Activated CD8-positive, alpha-beta memory T cell treated with anti-CD3 and anti-CD28 coated beads, Interleukin-2, amount 10 ng/mL, durations not matched to agents 7 days and 5 days (primary cell): ENCODE results near the gene ANKRD10. TPM values are rescaled to one million over a fixed set of nuclear protein-coding genes. Genes with fewer than 3 reads are reported as not detected.

Experiments used
- ATAC-seq: fragments of 150-1000 bp; cut with Tn5 transposase; one replicate; pipeline ENCODE4 v1.10.0; 2021; ENCODE audit warnings: moderate library complexity
- CTCF ChIA-PET: fragments of 350-600 bp; sonication (Branson Sonifier 250); formaldehyde crosslinking; loops from one replicate; lab custom pipeline; 2021; ENCODE audit warnings: antibody characterized with exemption; lab: Charles Lee
- DNase-seq: peaks from one replicate; pipeline ENCODE4 v3.0.0-alpha.2; 2020
- H3K27ac Mint-ChIP-seq: one replicate; pipeline ENCODE4 v1.8.0; 2021; ENCODE audit warnings: mild to moderate bottlenecking, mixed read lengths
- H3K27me3 Mint-ChIP-seq: one replicate; pipeline ENCODE4 v1.8.0; 2021; ENCODE audit warnings: mixed read lengths
- H3K36me3 Mint-ChIP-seq: one replicate; pipeline ENCODE4 v1.8.0; 2021; ENCODE audit warnings: mild to moderate bottlenecking, mixed read lengths
- H3K4me1 Mint-ChIP-seq: one replicate; pipeline ENCODE4 v1.8.0; 2021; ENCODE audit warnings: mixed read lengths
- H3K4me3 Mint-ChIP-seq: one replicate; pipeline ENCODE4 v1.8.0; 2021; ENCODE audit warnings: mild to moderate bottlenecking, moderate library complexity, mixed read lengths
- H3K9me3 Mint-ChIP-seq: one replicate; pipeline ENCODE4 v1.8.0; 2022; ENCODE audit warnings: low read depth, mixed read lengths
- total RNA-seq, 2 experiments: library from RNA; stranded (reverse); gene quantifications; one replicate each; pipeline ENCODE4 v1.2.3, GENCODE V29; 2021

Gene ANKRD10
- total RNA-seq, 2 experiments from 2014 or later = 120 to 143 TPM

GRCh38 chr13:110872034-110872767 is 42.7 kb downstream of the ANKRD10 start:
- no peak overlapping the region for H3K27ac Mint-ChIP-seq
- peaks cover 16% of the 10 kb centered on the region for H3K4me1 Mint-ChIP-seq
- DNase-seq (no peak), ATAC-seq (no peak)
- no peak overlapping the region for H3K4me3 Mint-ChIP-seq
- H3K27me3 Mint-ChIP-seq = peaks cover 37% of the 10 kb centered on the region
- CTCF ChIA-PET = interaction anchor here (1.0 kb wide), 1 partner anchor 43 kb away, joined by 3 read pairs; no protein-coding TSS in a partner anchor
- H3K36me3 Mint-ChIP-seq = no peaks in the 10 kb centered on the region
- no peaks in the 10 kb centered on the region for H3K9me3 Mint-ChIP-seq

GRCh38 chr13:110869805-110870706 is 44.8 kb downstream of the ANKRD10 start:
- ATAC-seq = peak; percentile 40

GRCh38 chr13:110869231-110869804 is 45.6 kb downstream of the ANKRD10 start:
- Mint-ChIP-seq H3K9me3 (no peaks in the 10 kb centered on the region), H3K4me3 (no peak overlapping the region), H3K4me1 (peaks cover 11% of the 10 kb centered on the region), H3K27ac (no peak overlapping the region), H3K27me3 (peaks cover 36% of the 10 kb centered on the region), H3K36me3 (no peaks in the 10 kb centered on the region)
- DNase-seq (no peak), ATAC-seq (no peak)
- CTCF ChIA-PET = no interaction called here

More at GRCh38 chr13:110869805-110870706, 44.8 kb downstream of the ANKRD10 start:
- no peaks in the 10 kb centered on the region for H3K36me3 Mint-ChIP-seq
- H3K4me1 Mint-ChIP-seq = peaks cover 15% of the 10 kb centered on the region
- no peak overlapping the region for H3K27ac Mint-ChIP-seq
- no peak overlapping the region for H3K4me3 Mint-ChIP-seq
- H3K27me3 Mint-ChIP-seq = peaks cover 37% of the 10 kb centered on the region
- no peak for DNase-seq
- H3K9me3 Mint-ChIP-seq = no peaks in the 10 kb centered on the region
- CTCF ChIA-PET = no interaction called here

- no peaks in the 10 kb centered on the region for H3K36me3 Mint-ChIP-seq
- no peak for DNase-seq
- no peak overlapping the region for H3K27ac Mint-ChIP-seq
- no peak for ATAC-seq
- CTCF ChIA-PET = no interaction called here
- H3K4me3 Mint-ChIP-seq = no peak overlapping the region
- H3K4me1 Mint-ChIP-seq = peaks cover 11% of the 10 kb centered on the region
- H3K27me3 Mint-ChIP-seq = peaks cover 36% of the 10 kb centered on the region
- no peaks in the 10 kb centered on the region for H3K9me3 Mint-ChIP-seq
Measured at GRCh38 chr13:110868720-110869119, 46.1 kb downstream of the ANKRD10 start.

GRCh38 chr13:110867380-110867779 is 47.5 kb downstream of the ANKRD10 start:
- no peak for DNase-seq
- H3K36me3 Mint-ChIP-seq = no peaks in the 10 kb centered on the region
- ATAC-seq = no peak
- CTCF ChIA-PET = no interaction called here
- peaks cover 11% of the 10 kb centered on the region for H3K4me1 Mint-ChIP-seq
- no peak overlapping the region for H3K4me3 Mint-ChIP-seq
- no peak overlapping the region for H3K27ac Mint-ChIP-seq
- no peaks in the 10 kb centered on the region for H3K9me3 Mint-ChIP-seq
- H3K27me3 Mint-ChIP-seq = peaks cover 41% of the 10 kb centered on the region

- no peak overlapping the region for H3K4me3 Mint-ChIP-seq
- no peaks in the 10 kb centered on the region for H3K9me3 Mint-ChIP-seq
- no peak for DNase-seq
- peaks cover 41% of the 10 kb centered on the region for H3K27me3 Mint-ChIP-seq
- no peaks in the 10 kb centered on the region for H3K36me3 Mint-ChIP-seq
- ATAC-seq = no peak
- no peak overlapping the region for H3K27ac Mint-ChIP-seq
- H3K4me1 Mint-ChIP-seq = peaks cover 11% of the 10 kb centered on the region
- CTCF ChIA-PET = no interaction called here
Measured at GRCh38 chr13:110866491-110867170, 48.2 kb downstream of the ANKRD10 start.

- H3K27ac Mint-ChIP-seq = no peak overlapping the region
- no peak for DNase-seq
- no peak overlapping the region for H3K4me3 Mint-ChIP-seq
- CTCF ChIA-PET = no interaction called here
- H3K4me1 Mint-ChIP-seq = no peaks in the 10 kb centered on the region
- H3K27me3 Mint-ChIP-seq = peaks cover 15% of the 10 kb centered on the region
- no peak for ATAC-seq
- H3K36me3 Mint-ChIP-seq = no peaks in the 10 kb centered on the region
- no peaks in the 10 kb centered on the region for H3K9me3 Mint-ChIP-seq
Measured at GRCh38 chr13:110863685-110864084, 51.2 kb downstream of the ANKRD10 start.

- H3K27ac Mint-ChIP-seq = no peak overlapping the region
- CTCF ChIA-PET = no interaction called here
- no peak for DNase-seq
- H3K27me3 Mint-ChIP-seq = peaks cover 9% of the 10 kb centered on the region
- H3K9me3 Mint-ChIP-seq = peaks cover 9% of the 10 kb centered on the region
- peaks cover 15% of the 10 kb centered on the region for H3K4me1 Mint-ChIP-seq
- ATAC-seq = no peak
- H3K36me3 Mint-ChIP-seq = peaks cover 9% of the 10 kb centered on the region
- H3K4me3 Mint-ChIP-seq = no peak overlapping the region
Measured at GRCh38 chr13:110860983-110861382, 53.9 kb downstream of the ANKRD10 start.

GRCh38 chr13:110856942-110857835 is 57.7 kb downstream of the ANKRD10 start:
- CTCF ChIA-PET = interaction anchor here (0.9 to 1.5 kb wide), 2 partner anchors 37 to 63 kb away, joined by 3 read pairs; no protein-coding TSS in a partner anchor

GRCh38 chr13:110855363-110855762 is 59.5 kb downstream of the ANKRD10 start:
- H3K36me3 Mint-ChIP-seq = peaks cover 11% of the 10 kb centered on the region
- ATAC-seq (no peak), DNase-seq (no peak)
- H3K27ac Mint-ChIP-seq = no peak overlapping the region
- H3K4me1 Mint-ChIP-seq = peaks cover 15% of the 10 kb centered on the region
- H3K27me3 Mint-ChIP-seq = peaks cover 14% of the 10 kb centered on the region
- no peak overlapping the region for H3K4me3 Mint-ChIP-seq
- CTCF ChIA-PET = no interaction called here
- peaks cover 9% of the 10 kb centered on the region for H3K9me3 Mint-ChIP-seq

More at GRCh38 chr13:110856942-110857835, 57.7 kb downstream of the ANKRD10 start:
- Mint-ChIP-seq H3K36me3 (peaks cover 11% of the 10 kb centered on the region), H3K27me3 (peaks cover 2% of the 10 kb centered on the region), H3K9me3 (peaks cover 9% of the 10 kb centered on the region), H3K4me1 (peaks cover 15% of the 10 kb centered on the region), H3K4me3 (no peak overlapping the region), H3K27ac (peak overlapping the region; percentile 22)
- DNase-seq = peak; percentile 65
- peak; percentile 78 for ATAC-seq

- H3K27me3 Mint-ChIP-seq = peaks cover 19% of the 10 kb centered on the region
- no peak overlapping the region for H3K4me3 Mint-ChIP-seq
- H3K9me3 Mint-ChIP-seq = peaks cover 9% of the 10 kb centered on the region
- H3K4me1 Mint-ChIP-seq = peaks cover 15% of the 10 kb centered on the region
- peaks cover 11% of the 10 kb centered on the region for H3K36me3 Mint-ChIP-seq
- no peak overlapping the region for H3K27ac Mint-ChIP-seq
- ATAC-seq (no peak), DNase-seq (no peak)
- CTCF ChIA-PET = no interaction called here
Measured at GRCh38 chr13:110854866-110855265, 60.0 kb downstream of the ANKRD10 start.

- Mint-ChIP-seq H3K27ac (no peak overlapping the region), H3K9me3 (peaks cover 9% of the 10 kb centered on the region), H3K36me3 (peaks cover 11% of the 10 kb centered on the region), H3K4me3 (no peak overlapping the region), H3K4me1 (peaks cover 15% of the 10 kb centered on the region), H3K27me3 (peaks cover 31% of the 10 kb centered on the region)
- CTCF ChIA-PET = no interaction called here
- DNase-seq (no peak), ATAC-seq (no peak)
Measured at GRCh38 chr13:110853235-110853721, 61.6 kb downstream of the ANKRD10 start.
